Prostate gland (tissue), 2 donors: ENCODE results near the gene LY6G5C.

Experiments used
- CTCF ChIP-seq, 4 experiments: fragments of 200-600 bp in 2 of 4; fragments of 450-650 bp in 2 of 4; sonication (generic) in 2 of 4; IDR thresholded peaks; 1 replicate in 3 of 4; 2 replicates in 1 of 4; pipeline ENCODE4 v1.5.1; 2016 to 2019; ENCODE audit warnings: antibody characterized with exemption in 4 of 4, mild to moderate bottlenecking in 2 of 4, moderate library complexity in 2 of 4
- POLR2A ChIP-seq: fragments of 450-650 bp; IDR thresholded peaks from one replicate; pipeline ENCODE4 v1.6.1; 2016; ENCODE audit warnings: antibody characterized with exemption, mild to moderate bottlenecking

GRCh38 chr6:31639043-31639442 is 41.8 kb downstream of the LY6G5C start:
- TF ChIP-seq CTCF (IDR thresholded peaks at IDR 0.05) (no peak), POLR2A (no peak)
